ENCODE results near the gene ADGRL1.
"Not testable (repeated sequence)": the region's sequence is repeated elsewhere in the genome, so short reads cannot be mapped to it uniquely, and the experiment has no call there.

ADGRL1 gene

GRCh38 chr19:14237014-14237941 lies 31.3 kb upstream of the ADGRL1 start:
- H3K9me3 Mint-ChIP-seq, result no peaks in the 10 kb centered on the region
- H3K4me3 Mint-ChIP-seq, result no peak overlapping the region
- H3K36me3 Mint-ChIP-seq (ENCODE audit: low read depth), result no peaks in the 10 kb centered on the region
- H3K27me3 Mint-ChIP-seq (ENCODE audit: low read depth), result no peaks in the 10 kb centered on the region
- no peak for DNase-seq (ENCODE audit: low spot score)
- H3K4me1 Mint-ChIP-seq (ENCODE audit: low read depth), result peaks cover 1% of the 10 kb centered on the region
- H3K27ac Mint-ChIP-seq, result no peak overlapping the region

- H3K9me3 Mint-ChIP-seq; DNase-seq (ENCODE audit: low spot score); H3K4me1 Mint-ChIP-seq (ENCODE audit: low read depth); H3K36me3 Mint-ChIP-seq (ENCODE audit: low read depth); H3K4me3 Mint-ChIP-seq; H3K27me3 Mint-ChIP-seq (ENCODE audit: low read depth); H3K27ac Mint-ChIP-seq: not testable (repeated sequence)
These were observed 27.0 kb upstream of the ADGRL1 start for GRCh38 chr19:14232945-14233344.

GRCh38 chr19:14228446-14229071 lies 22.6 kb upstream of the ADGRL1 start:
- not testable (repeated sequence) for H3K36me3 Mint-ChIP-seq (ENCODE audit: low read depth); H3K4me1 Mint-ChIP-seq (ENCODE audit: low read depth); H3K9me3 Mint-ChIP-seq; DNase-seq (ENCODE audit: low spot score); H3K27me3 Mint-ChIP-seq (ENCODE audit: low read depth); H3K27ac Mint-ChIP-seq
- peak overlapping the region; percentile 15 for H3K4me3 Mint-ChIP-seq

GRCh38 chr19:14226498-14226897 lies 20.5 kb upstream of the ADGRL1 start:
- H3K27me3 Mint-ChIP-seq (ENCODE audit: low read depth); H3K4me1 Mint-ChIP-seq (ENCODE audit: low read depth); H3K36me3 Mint-ChIP-seq (ENCODE audit: low read depth); DNase-seq (ENCODE audit: low spot score); H3K4me3 Mint-ChIP-seq; H3K27ac Mint-ChIP-seq; H3K9me3 Mint-ChIP-seq: not testable (repeated sequence)

GRCh38 chr19:14222886-14223285 lies 16.9 kb upstream of the ADGRL1 start:
- no peaks in the 10 kb centered on the region for H3K9me3 Mint-ChIP-seq
- H3K36me3 Mint-ChIP-seq (ENCODE audit: low read depth), result no peaks in the 10 kb centered on the region
- DNase-seq (ENCODE audit: low spot score), result no peak
- peaks cover 9% of the 10 kb centered on the region for H3K4me1 Mint-ChIP-seq (ENCODE audit: low read depth)
- peaks cover 3% of the 10 kb centered on the region for H3K27me3 Mint-ChIP-seq (ENCODE audit: low read depth)
- H3K27ac Mint-ChIP-seq, result no peak overlapping the region
- no peak overlapping the region for H3K4me3 Mint-ChIP-seq

- Mint-ChIP-seq H3K27ac (peak overlapping the region; percentile 27), H3K4me3 (peak overlapping the region; percentile 70), H3K4me1 (ENCODE audit: low read depth) (peaks cover 16% of the 10 kb centered on the region)
- H3K9me3 Mint-ChIP-seq; H3K36me3 Mint-ChIP-seq (ENCODE audit: low read depth); H3K27me3 Mint-ChIP-seq (ENCODE audit: low read depth): not testable (repeated sequence)
- peak; percentile 65 for DNase-seq (ENCODE audit: low spot score)
These were observed 15.4 kb upstream of the ADGRL1 start for GRCh38 chr19:14221345-14221744.

GRCh38 chr19:14218620-14219330 lies 12.8 kb upstream of the ADGRL1 start:
- H3K27ac Mint-ChIP-seq, result no peak overlapping the region
- no peak for DNase-seq (ENCODE audit: low spot score)
- no peaks in the 10 kb centered on the region for H3K36me3 Mint-ChIP-seq (ENCODE audit: low read depth)
- no peaks in the 10 kb centered on the region for H3K9me3 Mint-ChIP-seq
- peaks cover 5% of the 10 kb centered on the region for H3K27me3 Mint-ChIP-seq (ENCODE audit: low read depth)
- H3K4me3 Mint-ChIP-seq, result no peak overlapping the region
- H3K4me1 Mint-ChIP-seq (ENCODE audit: low read depth), result peaks cover 16% of the 10 kb centered on the region

- DNase-seq (ENCODE audit: low spot score); H3K36me3 Mint-ChIP-seq (ENCODE audit: low read depth); H3K27ac Mint-ChIP-seq; H3K9me3 Mint-ChIP-seq; H3K4me3 Mint-ChIP-seq; H3K27me3 Mint-ChIP-seq (ENCODE audit: low read depth): not testable (repeated sequence)
- H3K4me1 Mint-ChIP-seq (ENCODE audit: low read depth), result peaks cover 16% of the 10 kb centered on the region
These were observed 11.9 kb upstream of the ADGRL1 start for GRCh38 chr19:14217886-14218285.

- H3K4me1 Mint-ChIP-seq (ENCODE audit: low read depth), result peaks cover 7% of the 10 kb centered on the region
- H3K27me3 Mint-ChIP-seq (ENCODE audit: low read depth), result peaks cover 19% of the 10 kb centered on the region
- H3K4me3 Mint-ChIP-seq, result no peak overlapping the region
- DNase-seq (ENCODE audit: low spot score), result no peak
- no peaks in the 10 kb centered on the region for H3K9me3 Mint-ChIP-seq
- H3K27ac Mint-ChIP-seq, result no peak overlapping the region
- no peaks in the 10 kb centered on the region for H3K36me3 Mint-ChIP-seq (ENCODE audit: low read depth)
These were observed 8.6 kb upstream of the ADGRL1 start for GRCh38 chr19:14214580-14214979.

- not testable (repeated sequence) for H3K27ac Mint-ChIP-seq; H3K4me3 Mint-ChIP-seq; DNase-seq (ENCODE audit: low spot score); H3K9me3 Mint-ChIP-seq; H3K36me3 Mint-ChIP-seq (ENCODE audit: low read depth); H3K4me1 Mint-ChIP-seq (ENCODE audit: low read depth)
- H3K27me3 Mint-ChIP-seq (ENCODE audit: low read depth), result peaks cover 42% of the 10 kb centered on the region
These were observed 4.2 kb upstream of the ADGRL1 start for GRCh38 chr19:14210182-14210581.

GRCh38 chr19:14209401-14209800 lies 3.4 kb upstream of the ADGRL1 start:
- H3K27ac Mint-ChIP-seq, result not testable (repeated sequence)

GRCh38 chr19:14208496-14208895 lies 2.5 kb upstream of the ADGRL1 start:
- Mint-ChIP-seq H3K27me3 (ENCODE audit: low read depth) (peaks cover 57% of the 10 kb centered on the region), H3K4me1 (ENCODE audit: low read depth) (peaks cover 15% of the 10 kb centered on the region)
- H3K9me3 Mint-ChIP-seq; H3K27ac Mint-ChIP-seq; H3K4me3 Mint-ChIP-seq; H3K36me3 Mint-ChIP-seq (ENCODE audit: low read depth); DNase-seq (ENCODE audit: low spot score): not testable (repeated sequence)

More at GRCh38 chr19:14209401-14209800, 3.4 kb upstream of the ADGRL1 start:
- H3K9me3 Mint-ChIP-seq; H3K36me3 Mint-ChIP-seq (ENCODE audit: low read depth); DNase-seq (ENCODE audit: low spot score): not testable (repeated sequence)
- H3K4me1 Mint-ChIP-seq (ENCODE audit: low read depth), result peaks cover 14% of the 10 kb centered on the region
- peaks cover 49% of the 10 kb centered on the region for H3K27me3 Mint-ChIP-seq (ENCODE audit: low read depth)
- H3K4me3 Mint-ChIP-seq, result peak overlapping the region; percentile 24

GRCh38 chr19:14207796-14208195 lies 1.8 kb upstream of the ADGRL1 start:
- not testable (repeated sequence) for H3K9me3 Mint-ChIP-seq, H3K27ac Mint-ChIP-seq
- peaks cover 15% of the 10 kb centered on the region for H3K4me1 Mint-ChIP-seq (ENCODE audit: low read depth)

More at GRCh38 chr19:14207796-14208195, 1.8 kb upstream of the ADGRL1 start:
- H3K36me3 Mint-ChIP-seq (ENCODE audit: low read depth); DNase-seq (ENCODE audit: low spot score): not testable (repeated sequence)
- peak overlapping the region; percentile 84 for H3K4me3 Mint-ChIP-seq
- H3K27me3 Mint-ChIP-seq (ENCODE audit: low read depth), result peaks cover 63% of the 10 kb centered on the region

All from T-helper 2 cell treated with Interferon-gamma antibody and Interleukin-4, amounts not matched to agents 5 μg/mL and 100 μg/mL, for 36 hours (primary cell).